IMR-90 (cell line): ENCODE measurements around the gene PNPLA5. TPM values are rescaled to one million over a fixed set of nuclear protein-coding genes. Genes with fewer than 3 reads are reported as not detected.

Experiments used
- ATAC-seq: fragments of 200-7000 bp; cut with Tn5 transposase; 2 replicates; pipeline ENCODE4 v1.9.1; 2020; ENCODE audit warnings: low read depth, mild to moderate bottlenecking, moderate library complexity
- BruUV-seq: library from RNA; stranded (reverse); fragments of 400-500 nt; replicated peaks from 2 replicates; lab custom pipeline; 2021; lab: Mats Ljungman, UMichigan
- CTCF ChIA-PET: fragments of 300-600 bp; formaldehyde crosslinking; extraction: SDS; loops from one replicate; lab custom pipeline; 2021; ENCODE audit warnings: antibody characterized with exemption; lab: Yijun Ruan, JAX
- POLR2A ChIA-PET: fragments of 300-600 bp; sonication (Branson Sonifier 250); formaldehyde crosslinking; loops from one replicate; lab custom pipeline; 2022; ENCODE audit warnings: antibody characterized with exemption; ENCODE audit not compliant: unreplicated experiment; lab: Charles Lee
- DNase-seq: peaks from one replicate; pipeline ENCODE4 v3.0.0; 2013
- H2AFZ ChIP-seq: replicated peaks from 2 replicates; pipeline ENCODE3; 2013; ENCODE audit warnings: low read length, mild to moderate bottlenecking; ENCODE audit not compliant: poor library complexity
- H2AK5ac ChIP-seq: 2 replicates; pipeline ENCODE4 v1.6.1; 2013; ENCODE audit warnings: low read depth, low read length, inconsistent platforms
- H2AK9ac ChIP-seq: replicated peaks from 2 replicates; pipeline ENCODE3; 2013; ENCODE audit warnings: mild to moderate bottlenecking, low read depth, low read length, moderate library complexity; ENCODE audit not compliant: poor library complexity
- H2BK120ac ChIP-seq: 2 replicates; pipeline ENCODE4 v1.6.1; 2013; ENCODE audit warnings: low read depth, low read length, inconsistent platforms
- H2BK15ac ChIP-seq: 3 replicates; pipeline ENCODE4 v1.6.1; 2013; ENCODE audit warnings: low read depth, low read length, inconsistent platforms
- H2BK20ac ChIP-seq: 2 replicates; pipeline ENCODE4 v1.6.1; 2013; ENCODE audit warnings: low read depth, mild to moderate bottlenecking, inconsistent platforms, low read length, moderate library complexity
- H2BK5ac ChIP-seq: 2 replicates; pipeline ENCODE4 v1.6.1; 2013; ENCODE audit warnings: mild to moderate bottlenecking, low read depth, low read length, inconsistent platforms; ENCODE audit not compliant: poor library complexity, severe bottlenecking
- H3K14ac ChIP-seq: replicated peaks from 2 replicates; pipeline ENCODE4 v1.6.1; 2013; ENCODE audit warnings: low read depth, low read length, inconsistent platforms
- H3K18ac ChIP-seq: 2 replicates; pipeline ENCODE4 v1.6.1; 2013; ENCODE audit warnings: low read depth, low read length, control low read depth
- H3K23ac ChIP-seq: 2 replicates; pipeline ENCODE4 v1.6.1; 2013; ENCODE audit warnings: low read depth, low read length, inconsistent platforms
- H3K27ac ChIP-seq: 2 replicates; pipeline ENCODE4 v1.5.1; 2013; ENCODE audit warnings: mild to moderate bottlenecking, control low read depth, low read length; ENCODE audit not compliant: insufficient read depth
- H3K27me3 ChIP-seq: 2 replicates; pipeline ENCODE4 v1.6.1; 2013; ENCODE audit warnings: low read length; ENCODE audit not compliant: control insufficient read depth, insufficient read depth
- H3K36me3 ChIP-seq: 2 replicates; pipeline ENCODE4 v1.6.1; 2013; ENCODE audit warnings: low read length, mixed read lengths; ENCODE audit not compliant: control insufficient read depth, insufficient read depth
- H3K4ac ChIP-seq: 2 replicates; pipeline ENCODE4 v1.6.1; 2013; ENCODE audit warnings: low read depth, low read length, inconsistent platforms
- H3K4me1 ChIP-seq: 2 replicates; pipeline ENCODE4 v1.6.1; 2013; ENCODE audit warnings: low read length, mixed read lengths; ENCODE audit not compliant: control insufficient read depth, insufficient read depth
- H3K4me2 ChIP-seq: 2 replicates; pipeline ENCODE4 v1.6.1; 2013; ENCODE audit warnings: low read depth, mild to moderate bottlenecking, control low read depth, low read length, moderate library complexity
- H3K4me3 ChIP-seq: 2 replicates; pipeline ENCODE4 v1.5.1; 2013; ENCODE audit warnings: low read depth, mild to moderate bottlenecking, control low read depth, low read length, moderate library complexity; ENCODE audit not compliant: insufficient read depth
- H3K56ac ChIP-seq: 2 replicates; pipeline ENCODE4 v1.6.1; 2013; ENCODE audit warnings: low read length, inconsistent platforms; ENCODE audit not compliant: insufficient read depth; ENCODE audit errors: extremely low read depth
- H3K79me1 ChIP-seq, 2 experiments: 2 replicates each; pipeline ENCODE4 v1.6.1; 2013; ENCODE audit warnings: low read length in 2 of 2, inconsistent platforms in 1 of 2, low read depth in 1 of 2
- H3K9ac ChIP-seq: 2 replicates; pipeline ENCODE4 v1.6.1; 2013; ENCODE audit warnings: low read depth, low read length, control low read depth
- H3K9me1 ChIP-seq: 2 replicates; pipeline ENCODE4 v1.6.1; 2013; ENCODE audit warnings: low read length, inconsistent platforms; ENCODE audit not compliant: insufficient read depth
- H3K9me3 ChIP-seq: 2 replicates; pipeline ENCODE4 v1.6.1; 2013; ENCODE audit warnings: low read length; ENCODE audit not compliant: control insufficient read depth, insufficient read depth
- H4K20me1 ChIP-seq: 2 replicates; pipeline ENCODE4 v1.6.1; 2013; ENCODE audit warnings: low read length, inconsistent platforms; ENCODE audit not compliant: insufficient read depth
- H4K5ac ChIP-seq: 2 replicates; pipeline ENCODE4 v1.6.1; 2013; ENCODE audit warnings: mild to moderate bottlenecking, low read depth, low read length, control low read depth
- H4K8ac ChIP-seq, 2 experiments: 2 replicates each; pipeline ENCODE4 v1.6.1; 2013; ENCODE audit warnings: low read depth in 2 of 2, low read length in 2 of 2, control low read depth in 1 of 2, inconsistent platforms in 1 of 2
- H4K91ac ChIP-seq: 2 replicates; pipeline ENCODE4 v1.6.1; 2013; ENCODE audit warnings: low read depth, low read length, inconsistent platforms; ENCODE audit not compliant: insufficient read depth
- BHLHE40 ChIP-seq: fragments of 150-350 bp; IDR thresholded peaks from 2 replicates; pipeline ENCODE4 v1.6.1; 2016; ENCODE audit warnings: mild to moderate bottlenecking, low read depth, low read length
- CEBPB ChIP-seq: IDR thresholded peaks from 2 replicates; pipeline ENCODE4 v1.6.1; 2012; ENCODE audit warnings: low read depth, low read length, improper control_type of control experiment
- CHD1 ChIP-seq: IDR thresholded peaks from 2 replicates; pipeline ENCODE4 v1.6.1; 2012; ENCODE audit warnings: low read depth, low read length, improper control_type of control experiment
- FOS ChIP-seq: fragments of 150-350 bp; IDR thresholded peaks from 2 replicates; pipeline ENCODE4 v1.6.1; 2016; ENCODE audit warnings: low read depth, low read length
- MAFK ChIP-seq: IDR thresholded peaks from 2 replicates; pipeline ENCODE4 v1.6.1; 2012; ENCODE audit warnings: low read depth, low read length, improper control_type of control experiment
- MAZ ChIP-seq: IDR thresholded peaks from 2 replicates; pipeline ENCODE4 v1.6.1; 2012; ENCODE audit warnings: low read depth, mild to moderate bottlenecking, low read length, improper control_type of control experiment, moderate library complexity, borderline replicate concordance
- MXI1 ChIP-seq: IDR thresholded peaks from 2 replicates; pipeline ENCODE4 v1.6.1; 2012; ENCODE audit warnings: low read depth, mild to moderate bottlenecking, low read length, moderate library complexity, borderline replicate concordance
- NFE2L2 ChIP-seq: fragments of 150-350 bp; IDR thresholded peaks from 2 replicates; pipeline ENCODE4 v1.6.1; 2016; ENCODE audit warnings: low read depth, mild to moderate bottlenecking, low read length
- POLR2A ChIP-seq: IDR thresholded peaks from 2 replicates; pipeline ENCODE4 v1.6.1; 2012; ENCODE audit warnings: mild to moderate bottlenecking, low read depth, low read length
- RAD21 ChIP-seq: IDR thresholded peaks from 2 replicates; pipeline ENCODE4 v1.6.1; 2012; ENCODE audit warnings: low read length, improper control_type of control experiment
- RFX5 ChIP-seq: IDR thresholded peaks from 2 replicates; pipeline ENCODE4 v1.8.0; 2012; ENCODE audit warnings: low read depth, mild to moderate bottlenecking, low read length, moderate library complexity
- SMC3 ChIP-seq: fragments of 150-350 bp; IDR thresholded peaks from 2 replicates; pipeline ENCODE4 v1.6.1; 2016; ENCODE audit warnings: low read depth, mild to moderate bottlenecking, antibody characterized with exemption, low read length, moderate library complexity
- USF2 ChIP-seq: fragments of 150-350 bp; IDR thresholded peaks from 2 replicates; pipeline ENCODE4 v1.6.1; 2017; ENCODE audit warnings: mild to moderate bottlenecking, antibody characterized with exemption, low read length, low read depth
- WGBS, 2 experiments: methylation state at CpG; one replicate each; pipeline versions ENCODE4 v1.1.5 to v1.1.7; 2013; ENCODE audit warnings: missing lambda C conversion rate in 2 of 2; ENCODE audit not compliant: insufficient read length in 1 of 2; ENCODE audit errors: extremely low coverage in 2 of 2; 5-methylcytosine and 5-hydroxymethylcytosine counted together
- dilution Hi-C: fragments of 300-500 bp; cut with HindIII; formaldehyde crosslinking; loops from one replicate; pipeline ENCODE4 v1.14.3; 2018; ENCODE audit warnings: low sequenced_read_pairs; ENCODE audit not compliant: unreplicated experiment
- in situ Hi-C: fragments of 300-500 bp; cut with MboI; formaldehyde crosslinking; loops from 3 replicates; pipeline ENCODE4 v1.14.3; 2019; ENCODE audit warnings: low sequenced_read_pairs, inconsistent platforms, mixed read lengths
- intact Hi-C: fragments of 100-400 bp; cut with micrococcal nuclease; formaldehyde crosslinking; loops from 2 replicates; pipeline ENCODE4 v1.10.0; 2022
- polyA plus RNA-seq, 3 experiments: library from polyadenylated mRNA; depleted of rRNA; stranded (reverse); fragments of >200 nt; gene quantifications; 2 replicates each; pipeline ENCODE4 v1.2.3, GENCODE V29; 2012; ENCODE audit warnings: low replicate concordance in 1 of 3
- total RNA-seq: library from RNA; depleted of rRNA; stranded (reverse); fragments of >200 nt; gene quantifications from 2 replicates; pipeline ENCODE4 v1.2.3, GENCODE V29; 2012

Gene PNPLA5
- total and polyA plus RNA-seq, 2 of the 4 experiments (the other 2 are of a cell fraction), result 0.18 to 0.44 TPM

GRCh38 chr22:43839781-43840180, 52.0 kb downstream of the PNPLA5 start:
- no peak overlapping the region for H2BK5ac ChIP-seq
- no peak overlapping the region for H2AK5ac ChIP-seq
- H3K79me1 ChIP-seq, result no peaks in the 10 kb centered on the region; a peak in 1 of 4 replicates
- no peak overlapping the region for H3K4me3 ChIP-seq
- no peak overlapping the region for H2BK20ac ChIP-seq
- no peak overlapping the region for H2AK9ac ChIP-seq
- ChIA-PET POLR2A (no interaction called here), CTCF (no interaction called here)
- no peak overlapping the region for H3K14ac ChIP-seq
- no peak overlapping the region for H3K27ac ChIP-seq
- ATAC-seq, result no peak
- in situ Hi-C loops, result no loop called here
- no peaks in the 10 kb centered on the region; the same call in 1 of the 2 replicates for H3K27me3 ChIP-seq
- H3K23ac ChIP-seq, result no peak overlapping the region
- H3K4me1 ChIP-seq, result no peaks in the 10 kb centered on the region
- intact Hi-C loops, result no loop called here
- no peaks in the 10 kb centered on the region for H3K9me1 ChIP-seq
- no peak overlapping the region for H4K8ac ChIP-seq
- no peak overlapping the region for H4K91ac ChIP-seq
- H4K5ac ChIP-seq, result no peak overlapping the region
- peaks cover 9% of the 10 kb centered on the region; the same call in 1 of the 2 replicates for H3K36me3 ChIP-seq
- H3K4ac ChIP-seq, result no peak overlapping the region
- H3K9me3 ChIP-seq, result no peaks in the 10 kb centered on the region
- DNase-seq, result no peak
- no peak overlapping the region for H3K9ac ChIP-seq
- no peak overlapping the region for H2BK15ac ChIP-seq
- no peak overlapping the region for H3K56ac ChIP-seq
- TF ChIP-seq MAZ (no peak), MXI1 (no peak), RFX5 (no peak), RAD21 (no peak), CHD1 (no peak), BHLHE40 (no peak), SMC3 (no peak), FOS (no peak), MAFK (no peak), NFE2L2 (no peak), CEBPB (no peak), POLR2A (no peak), USF2 (no peak)
- dilution Hi-C loops, result no loop called here
- no peak overlapping the region for H3K4me2 ChIP-seq
- H4K20me1 ChIP-seq, result no peaks in the 10 kb centered on the region; the same call in 1 of the 2 replicates
- H2BK120ac ChIP-seq, result no peak overlapping the region
- no peak overlapping the region for H2AFZ ChIP-seq
- BruUV-seq, result no TSS peak
- no peak overlapping the region for H3K18ac ChIP-seq
- 59% methylated on average over 3 of the region's 8 CpGs; no CpG with 5 or more reads in 1 of the 2 experiments for WGBS, 2 experiments
